Esophagus muscularis mucosa (tissue), 4 donors: ENCODE data around the gene MVB12B. TPM values are rescaled to one million over a fixed set of nuclear protein-coding genes. Genes with fewer than 3 reads are reported as not detected.

Experiments
- DNase-seq: peaks from one replicate; pipeline ENCODE4 v3.0.0-alpha.2; 2017; ENCODE audit errors: extremely low spot score
- H3K27ac ChIP-seq, 4 donors: fragments of 200-600 bp; sonication (generic); replicated peaks in 1 of 4; 1 replicate in 3 of 4; 2 replicates in 1 of 4; pipeline ENCODE4 v1.5.1; 2016 to 2019; ENCODE audit warnings: mild to moderate bottlenecking in 1 of 4
- H3K27me3 ChIP-seq, 4 donors: fragments of 200-600 bp; sonication (generic); one replicate each; pipeline versions ENCODE4 v1.5.1 to v1.6.0; 2016 to 2019
- H3K36me3 ChIP-seq, 4 donors: fragments of 200-600 bp; sonication (generic); one replicate each; pipeline ENCODE4 v1.5.1; 2016 to 2019
- H3K4me1 ChIP-seq, 4 donors: fragments of 200-600 bp; sonication (generic); one replicate each; pipeline ENCODE4 v1.5.1; 2016 to 2019
- H3K4me3 ChIP-seq, 4 donors: fragments of 200-600 bp; sonication (generic); 1 replicate in 2 of 4; 2 replicates in 2 of 4; pipeline ENCODE4 v1.5.1; 2016 to 2019; ENCODE audit warnings: mild to moderate bottlenecking in 4 of 4, moderate library complexity in 1 of 4
- H3K9me3 ChIP-seq, 4 donors: fragments of 200-600 bp; sonication (generic); 1 replicate in 3 of 4; 2 replicates in 1 of 4; pipeline ENCODE4 v1.5.1; 2016 to 2019
- EP300 ChIP-seq: sonication (generic); formaldehyde crosslinking; IDR thresholded peaks from one replicate; pipeline ENCODE4 v1.6.1; 2017; ENCODE audit warnings: antibody characterized with exemption
- POLR2A ChIP-seq: fragments of 450-650 bp; IDR thresholded peaks from one replicate; pipeline ENCODE4 v1.6.1; 2017; ENCODE audit warnings: antibody characterized with exemption, moderate library complexity, mild to moderate bottlenecking, low read depth
- POLR2AphosphoS5 ChIP-seq, 2 donors: sonication (generic); formaldehyde crosslinking; IDR thresholded peaks; one replicate each; pipeline ENCODE4 v1.6.1; 2017; ENCODE audit warnings: antibody characterized with exemption in 2 of 2
- WGBS: methylation state at CpG from one replicate; pipeline ENCODE4 v1.1.5; 2018; 5-methylcytosine and 5-hydroxymethylcytosine counted together
- intact Hi-C: fragments of 100-400 bp; cut with DNase I; formaldehyde crosslinking; loops from one replicate; pipeline ENCODE4 v1.15.1; 2023
- total RNA-seq, 4 donors: library from RNA; depleted of rRNA; stranded (reverse); fragments of >200 nt; gene quantifications; one replicate each; pipeline versions ENCODE4 v1.1.0 to v1.2.1, GENCODE V29; 2016
- TF ChIP-seq, protein P1 (sequence below), 3 experiments: fragments of 200-600 bp in 2 of 3; fragments of 450-650 bp in 1 of 3; sonication (generic) in 2 of 3; IDR thresholded peaks; one replicate each; pipeline ENCODE4 v1.5.1; 2017 to 2019; ENCODE audit warnings: antibody characterized with exemption in 3 of 3, mild to moderate bottlenecking in 2 of 3, moderate library complexity in 1 of 3

The MVB12B gene
- total RNA-seq, 4 donors from 2014 or later = 14.1 to 25.0 (median 18.4) TPM

- Histone ChIP-seq H3K4me3 (no peak overlapping the region), H3K27ac (no peak overlapping the region), H3K27me3 (no peaks in the 10 kb centered on the region), H3K4me1 (peaks cover 0 to 4% (median 2%) of the 10 kb centered on the region in 4 donors), H3K9me3 (no peaks in the 10 kb centered on the region), H3K36me3 (peaks cover 0 to 27% (median 4%) of the 10 kb centered on the region in 4 donors)
- intact Hi-C loops = loop anchor here (5.0 kb wide), 1 partner anchor 188 kb away; no protein-coding TSS in a partner anchor
- TF ChIP-seq POLR2A (no peak), EP300 (no peak), POLR2AphosphoS5 (IDR thresholded peaks at IDR 0.05) (no peak)
- TF ChIP-seq, protein P1, sequence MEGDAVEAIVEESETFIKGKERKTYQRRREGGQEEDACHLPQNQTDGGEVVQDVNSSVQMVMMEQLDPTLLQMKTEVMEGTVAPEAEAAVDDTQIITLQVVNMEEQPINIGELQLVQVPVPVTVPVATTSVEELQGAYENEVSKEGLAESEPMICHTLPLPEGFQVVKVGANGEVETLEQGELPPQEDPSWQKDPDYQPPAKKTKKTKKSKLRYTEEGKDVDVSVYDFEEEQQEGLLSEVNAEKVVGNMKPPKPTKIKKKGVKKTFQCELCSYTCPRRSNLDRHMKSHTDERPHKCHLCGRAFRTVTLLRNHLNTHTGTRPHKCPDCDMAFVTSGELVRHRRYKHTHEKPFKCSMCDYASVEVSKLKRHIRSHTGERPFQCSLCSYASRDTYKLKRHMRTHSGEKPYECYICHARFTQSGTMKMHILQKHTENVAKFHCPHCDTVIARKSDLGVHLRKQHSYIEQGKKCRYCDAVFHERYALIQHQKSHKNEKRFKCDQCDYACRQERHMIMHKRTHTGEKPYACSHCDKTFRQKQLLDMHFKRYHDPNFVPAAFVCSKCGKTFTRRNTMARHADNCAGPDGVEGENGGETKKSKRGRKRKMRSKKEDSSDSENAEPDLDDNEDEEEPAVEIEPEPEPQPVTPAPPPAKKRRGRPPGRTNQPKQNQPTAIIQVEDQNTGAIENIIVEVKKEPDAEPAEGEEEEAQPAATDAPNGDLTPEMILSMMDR (IDR thresholded peaks at IDR 0.05) = no peak
- WGBS = 53% methylated on average over 16 of the region's 19 CpGs
- DNase-seq = no peak
Measured at GRCh38 chr9:126490214-126490631, 163.6 kb downstream of the MVB12B start.

DNA sequence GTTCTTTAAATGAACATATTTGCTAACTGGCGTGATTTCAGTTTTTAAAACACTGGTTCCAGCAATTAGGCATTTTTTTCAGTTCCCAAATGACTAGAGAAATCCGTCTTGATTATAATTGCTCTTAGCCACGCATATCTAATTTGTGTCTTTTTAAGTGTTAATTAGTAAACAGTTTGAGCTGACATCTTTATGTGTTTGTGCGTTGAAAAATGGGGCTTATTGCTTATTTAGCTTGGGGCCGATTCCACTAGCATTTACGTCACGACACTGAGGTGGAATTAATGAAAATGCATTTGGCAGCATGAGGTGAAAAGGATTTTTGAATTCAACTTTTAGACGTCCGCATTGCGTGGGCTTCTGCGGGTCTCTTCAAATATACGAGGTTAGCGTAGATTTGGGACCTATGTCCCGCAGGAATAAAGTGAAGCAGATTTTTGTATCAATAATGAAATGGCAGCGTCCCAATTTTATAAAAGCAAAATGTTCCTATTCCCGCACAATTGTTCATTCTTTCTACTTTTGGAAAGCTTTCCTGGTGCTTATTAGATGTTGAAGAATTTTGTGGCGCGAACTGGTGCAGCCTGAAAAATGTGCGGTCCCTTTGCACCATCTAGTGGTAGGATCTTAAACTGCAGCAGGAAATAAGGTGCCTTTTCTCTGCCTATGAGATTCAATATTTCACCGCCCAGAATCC is 164.4 kb downstream of the MVB12B start:
- peaks cover 0 to 28% (median 4%) of the 10 kb centered on the region in 4 donors for H3K36me3 ChIP-seq
- no peaks in the 10 kb centered on the region for H3K9me3 ChIP-seq
- no peak overlapping the region for H3K27ac ChIP-seq
- no peak overlapping the region for H3K4me3 ChIP-seq
- 44% methylated on average over 20 of the region's 20 CpGs for WGBS
- peaks cover 0 to 4% (median 2%) of the 10 kb centered on the region in 4 donors for H3K4me1 ChIP-seq
- no peak for DNase-seq
- H3K27me3 ChIP-seq = no peaks in the 10 kb centered on the region
- intact Hi-C loops = loop anchor here (5.0 kb wide), 1 partner anchor 189 kb away; no protein-coding TSS in a partner anchor
- TF ChIP-seq POLR2A = no peak
- TF ChIP-seq POLR2AphosphoS5 (IDR thresholded peaks at IDR 0.05) = peak in 1 of 2 donors; percentile 11
- TF ChIP-seq, protein P1 (IDR thresholded peaks at IDR 0.05) = peak; percentile 92 to 97 (median 96)

- intact Hi-C loops = loop anchor here (5.0 kb wide), 1 partner anchor 189 kb away; no protein-coding TSS in a partner anchor
- Histone ChIP-seq H3K4me1 (peaks cover 0 to 4% (median 2%) of the 10 kb centered on the region in 4 donors), H3K27me3 (no peaks in the 10 kb centered on the region), H3K27ac (no peak overlapping the region), H3K9me3 (no peaks in the 10 kb centered on the region), H3K36me3 (peaks cover 0 to 23% (median 2%) of the 10 kb centered on the region in 4 donors), H3K4me3 (no peak overlapping the region)
- 69% methylated on average over 3 of the region's 3 CpGs for WGBS
- TF ChIP-seq POLR2A (no peak), POLR2AphosphoS5 (IDR thresholded peaks at IDR 0.05) (no peak), EP300 (no peak)
- TF ChIP-seq, protein P1 (IDR thresholded peaks at IDR 0.05) = no peak
- no peak for DNase-seq
Measured at GRCh38 chr9:126491568-126491879, 164.9 kb downstream of the MVB12B start.

DNA sequence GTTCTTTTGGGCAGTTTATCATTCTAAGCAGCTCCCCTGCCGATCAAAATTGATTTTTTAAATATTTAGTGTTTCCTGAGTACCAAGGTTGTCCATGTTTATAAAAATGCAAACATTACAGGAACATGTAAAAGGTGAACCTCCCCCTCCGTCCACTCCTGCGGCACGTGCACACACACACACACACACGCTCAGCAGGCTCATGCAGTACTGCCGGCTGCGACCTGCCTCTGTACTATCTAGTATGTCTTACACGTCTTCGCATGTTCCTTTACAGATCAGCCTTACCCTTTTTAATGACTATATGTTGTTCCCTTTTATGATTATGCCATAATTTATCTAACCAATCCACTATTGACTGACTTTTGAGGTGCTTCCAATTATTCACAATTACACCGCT is 165.3 kb downstream of the MVB12B start:
- intact Hi-C loops = loop anchor here (5.0 kb wide), 1 partner anchor 190 kb away; no protein-coding TSS in a partner anchor
- H3K4me3 ChIP-seq = no peak overlapping the region
- H3K36me3 ChIP-seq = peaks cover 0 to 20% (median under 1%) of the 10 kb centered on the region in 4 donors
- H3K9me3 ChIP-seq = no peaks in the 10 kb centered on the region
- no peak overlapping the region for H3K27ac ChIP-seq
- WGBS = 76% methylated on average over 10 of the region's 10 CpGs
- no peak for DNase-seq
- H3K27me3 ChIP-seq = no peaks in the 10 kb centered on the region
- TF ChIP-seq, protein P1 (IDR thresholded peaks at IDR 0.05) = no peak
- TF ChIP-seq POLR2A (no peak), POLR2AphosphoS5 (IDR thresholded peaks at IDR 0.05) (no peak), EP300 (no peak)
- H3K4me1 ChIP-seq = peaks cover 0 to 4% (median 2%) of the 10 kb centered on the region in 4 donors
